HG02970 (cell line): ENCODE results near the gene CELF2.

ENCODE experiments used
- ATAC-seq: cut with Tn5 transposase; IDR thresholded peaks from one replicate; pipeline ENCODE4 v1.9.1; 2021; ENCODE audit warnings: mild to moderate bottlenecking, moderate library complexity, moderate number of reproducible peaks; ENCODE audit not compliant: unreplicated experiment, low FRiP score

Gene CELF2

GRCh38 chr10:11003679-11004078 is 14.0 kb upstream of the CELF2 start:
- no peak for ATAC-seq

- ATAC-seq = no peak
Observed at GRCh38 chr10:11004144-11005077, 13.3 kb upstream of the CELF2 start.

GRCh38 chr10:11005725-11006427 is 11.8 kb upstream of the CELF2 start:
- no peak for ATAC-seq

GRCh38 chr10:11006428-11006825 is 11.2 kb upstream of the CELF2 start:
- ATAC-seq = no peak

GRCh38 chr10:11007476-11008020 is 10.1 kb upstream of the CELF2 start:
- no peak for ATAC-seq

DNA sequence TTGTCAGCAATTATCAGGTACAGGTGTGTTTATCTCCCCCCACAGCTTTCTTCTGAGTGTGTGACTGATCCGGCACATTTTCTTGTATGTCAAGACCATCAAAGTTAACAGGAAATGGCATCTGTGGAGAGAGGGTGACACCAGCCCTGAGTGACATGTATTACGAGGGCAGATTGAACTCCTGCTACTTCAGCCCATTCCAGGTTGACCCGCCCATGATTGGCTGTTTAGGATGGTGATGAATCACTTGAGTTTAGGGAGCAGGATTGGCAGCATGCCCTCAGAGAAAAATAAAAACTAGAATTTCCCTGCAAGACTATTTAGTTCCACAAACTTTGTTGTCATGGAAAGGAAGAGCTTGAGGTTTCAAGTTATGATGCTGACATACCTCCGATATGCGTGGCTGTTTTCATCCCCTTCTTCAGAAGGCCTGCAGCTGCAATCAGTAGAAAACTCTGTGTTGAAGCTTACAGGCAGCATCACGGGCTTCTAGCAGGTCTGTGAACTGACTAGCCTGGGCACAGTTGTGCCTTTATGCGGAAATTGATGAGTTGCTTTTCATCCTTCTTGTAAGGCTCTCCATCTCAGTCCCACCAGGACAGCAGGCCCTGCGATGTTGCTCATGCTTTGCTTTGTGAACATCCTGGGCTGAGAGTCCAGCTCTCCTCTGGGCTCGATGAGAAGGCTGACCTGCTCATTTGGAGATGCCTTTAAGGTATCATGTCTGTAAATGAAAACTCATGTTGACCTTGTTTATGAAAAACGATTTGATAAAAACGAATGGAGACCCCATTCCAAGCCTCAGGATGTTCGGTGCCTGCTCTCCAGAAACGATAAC is 8.0 kb upstream of the CELF2 start:
- ATAC-seq = no peak

DNA sequence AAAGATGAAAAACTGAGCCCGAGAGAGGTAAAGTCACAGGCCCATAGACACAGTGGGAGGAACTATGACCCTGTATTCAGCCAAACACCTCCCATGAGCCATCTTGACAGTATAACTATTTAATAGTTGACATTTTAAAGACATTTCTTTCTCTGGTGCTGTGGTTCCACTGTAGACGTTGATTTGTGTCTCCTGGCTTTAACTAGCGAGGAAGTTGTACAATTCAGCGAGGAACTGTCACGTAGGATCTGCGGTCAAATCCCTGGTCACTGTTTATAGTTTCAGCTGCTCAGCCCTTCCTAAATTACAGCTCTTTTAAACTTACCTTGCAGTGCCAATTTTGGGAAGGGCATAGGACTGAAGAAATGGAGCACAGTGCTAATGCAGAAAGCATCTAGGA is 7.1 kb upstream of the CELF2 start:
- no peak for ATAC-seq

DNA sequence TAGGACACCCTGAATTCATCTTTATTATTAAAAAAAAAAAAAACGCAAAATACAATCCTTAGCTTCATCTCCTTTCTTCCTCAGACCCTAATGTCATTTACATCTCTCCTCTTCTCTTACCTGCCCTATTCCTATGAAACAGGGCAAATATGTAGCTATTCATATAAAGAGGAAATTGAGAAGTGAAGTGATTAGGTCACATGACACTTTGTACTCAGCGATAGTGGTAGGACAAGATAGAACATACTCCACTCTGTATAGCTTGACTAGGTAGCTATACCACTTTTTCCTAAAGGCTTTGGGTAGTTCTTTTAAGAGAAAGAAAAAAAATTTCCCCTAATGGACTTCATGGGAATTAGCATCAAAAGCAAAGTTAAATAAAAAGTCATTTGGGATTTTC is 6.2 kb upstream of the CELF2 start:
- ATAC-seq = no peak

- ATAC-seq = no peak
Observed at GRCh38 chr10:11011984-11012383, 5.7 kb upstream of the CELF2 start.

DNA sequence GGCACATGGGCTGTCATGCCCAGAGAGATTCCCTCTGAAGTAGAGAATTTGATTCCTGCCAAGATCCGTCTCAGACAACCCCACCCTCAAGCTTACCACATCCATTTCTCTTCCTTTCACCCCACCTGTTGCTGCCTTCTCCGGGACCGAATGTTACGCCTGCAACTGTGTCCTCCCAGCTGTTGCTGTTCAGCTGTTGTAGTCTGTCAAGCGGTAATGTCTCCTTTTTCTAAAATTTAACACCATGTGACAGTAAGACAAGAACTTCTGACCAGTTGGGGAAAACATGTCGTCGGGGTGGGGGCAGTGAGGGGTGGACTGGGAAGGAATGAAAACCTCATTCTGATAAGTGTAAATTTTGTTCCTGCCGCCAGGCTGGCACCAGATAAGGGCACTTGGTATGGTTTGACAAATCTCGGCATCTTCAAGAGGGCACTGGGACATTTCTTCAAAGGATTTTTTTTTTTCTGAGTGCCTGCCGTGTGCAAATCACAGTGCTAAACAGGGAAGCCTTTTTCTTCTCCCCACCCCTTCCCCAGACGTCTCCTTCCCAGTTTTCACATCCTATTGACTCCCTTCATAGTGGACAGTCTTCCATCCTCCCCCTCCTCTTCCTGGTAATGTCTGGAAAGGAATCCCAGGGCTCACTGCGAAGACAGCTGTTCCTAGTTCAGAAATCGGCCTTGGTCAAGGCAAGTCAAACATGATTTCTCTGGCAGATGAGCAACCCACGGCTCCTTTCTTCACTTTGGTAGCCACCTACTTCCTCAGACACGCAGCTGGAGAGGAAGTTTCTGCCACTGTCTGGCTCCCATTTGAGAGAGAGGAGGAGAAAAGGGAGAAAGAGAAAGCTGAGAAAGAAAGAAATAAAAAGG is 5.0 kb upstream of the CELF2 start:
- ATAC-seq = no peak

DNA sequence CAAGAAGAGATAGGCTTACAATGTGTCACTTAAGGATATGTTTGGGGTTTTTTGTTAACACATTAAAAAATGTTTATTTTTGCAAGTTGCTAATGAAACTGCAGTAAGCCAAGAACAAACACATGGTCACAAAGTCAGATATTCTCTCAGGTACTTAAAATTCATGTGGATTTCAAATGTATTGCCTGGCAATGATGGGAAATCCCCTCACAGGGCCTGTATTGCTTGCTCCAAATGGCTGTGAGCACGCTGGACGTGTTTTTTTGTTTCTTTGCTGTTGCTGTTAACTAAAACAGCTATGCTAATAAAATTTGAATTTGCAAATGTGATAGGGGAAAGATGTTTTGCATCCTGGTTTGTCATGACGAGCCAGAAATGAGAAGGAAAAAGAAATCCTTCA is 3.8 kb upstream of the CELF2 start:
- no peak for ATAC-seq

DNA sequence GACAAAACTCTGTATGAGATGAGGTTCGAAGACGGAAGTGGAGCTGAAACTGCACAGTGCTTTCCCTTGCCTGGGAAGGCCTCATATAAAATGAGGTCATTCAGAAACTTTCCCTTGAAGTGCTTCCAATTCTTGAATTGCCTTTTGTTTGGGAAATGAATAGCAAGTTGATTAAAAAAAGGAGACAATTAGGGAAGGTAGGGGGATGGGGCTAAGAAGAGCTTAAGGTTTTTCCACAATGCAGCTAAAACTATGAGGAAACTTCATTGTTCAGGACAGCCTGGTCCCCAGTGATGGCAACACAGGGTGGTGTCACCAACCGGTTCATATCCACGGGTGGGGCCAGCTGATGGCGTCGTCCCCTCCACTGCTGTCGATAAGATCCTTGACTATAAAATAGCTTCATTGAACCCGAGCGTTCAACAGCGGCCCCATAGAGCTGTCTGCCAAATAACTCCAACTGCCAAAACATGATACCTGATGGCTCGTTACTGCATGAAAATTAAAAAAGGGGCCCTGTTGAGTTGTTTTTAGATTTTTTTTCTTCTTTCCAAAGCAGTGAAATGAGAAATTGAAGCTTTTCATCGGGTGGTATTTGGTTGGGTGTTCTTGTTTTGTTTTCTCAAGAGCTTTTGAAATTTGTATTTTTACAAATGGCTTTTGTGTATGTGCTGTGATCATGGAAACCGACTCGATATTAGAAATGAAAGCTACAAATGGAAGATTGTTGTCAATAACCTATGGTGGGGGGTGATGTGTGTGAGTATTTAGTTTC is 2.8 kb upstream of the CELF2 start:
- ATAC-seq = no peak

GRCh38 chr10:11015446-11015934 is 2.2 kb upstream of the CELF2 start:
- ATAC-seq = no peak

- peak; percentile 40 for ATAC-seq
Observed at GRCh38 chr10:11017000-11017569, 587 bp upstream of the CELF2 start.

DNA sequence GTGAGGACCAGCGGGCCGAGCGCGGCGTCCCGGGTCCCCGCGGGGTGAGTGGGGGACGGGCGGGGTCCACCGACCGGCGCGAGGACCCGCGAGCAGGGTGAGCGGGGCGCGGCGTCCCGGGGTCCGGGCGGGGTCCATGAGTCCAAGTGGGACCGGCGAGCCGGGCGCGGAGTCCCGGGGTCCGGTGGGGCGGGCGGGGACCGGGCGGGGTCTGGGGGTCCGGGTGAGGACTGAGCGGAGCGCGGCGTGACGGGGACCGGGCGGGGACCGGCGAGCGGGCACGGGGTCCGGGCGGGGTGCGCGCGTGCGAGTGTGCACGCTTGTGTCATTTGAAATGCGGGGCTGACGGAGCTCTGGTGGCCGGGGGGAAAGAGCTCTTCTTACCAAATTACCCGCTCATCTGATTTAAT is 765 bp downstream of the CELF2 start:
- no peak for ATAC-seq

DNA sequence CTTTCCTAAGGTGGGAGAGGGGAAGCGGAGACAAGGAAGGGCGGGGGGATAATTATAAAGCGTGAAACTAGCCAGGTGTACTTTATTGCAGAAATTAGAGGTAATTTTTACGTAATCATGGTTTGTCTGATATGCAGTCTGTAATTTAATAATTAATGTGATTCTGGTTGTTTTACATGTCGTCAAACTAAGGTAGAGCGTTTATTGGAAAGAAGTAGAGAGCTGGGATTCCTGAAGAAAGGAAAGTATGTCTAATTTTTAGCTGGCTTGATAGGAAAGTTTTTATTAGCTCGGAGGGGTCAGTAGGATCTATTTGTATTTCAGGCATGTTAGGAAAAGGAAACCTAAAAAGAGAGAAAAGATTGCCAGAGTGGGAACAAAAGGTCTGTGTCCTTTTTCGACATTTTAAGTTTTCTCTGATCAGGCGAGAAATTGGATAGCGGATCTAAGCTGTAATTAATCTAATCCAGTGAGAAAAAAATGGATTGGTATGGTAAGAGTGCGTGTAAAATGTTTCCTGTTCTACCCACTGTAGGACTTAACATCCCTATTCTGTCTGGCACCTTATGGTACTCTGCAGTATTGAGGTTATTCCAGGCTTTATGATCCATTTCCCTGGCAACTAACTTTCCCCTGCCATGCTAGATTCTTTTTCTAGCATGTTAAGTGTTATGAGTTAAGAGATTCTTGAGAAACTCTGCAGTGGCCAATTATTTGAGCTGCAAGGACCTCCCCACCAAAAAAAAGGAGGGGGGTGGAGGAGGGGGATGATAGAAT is 1.4 kb downstream of the CELF2 start:
- ATAC-seq = no peak

GRCh38 chr10:11019724-11020547 is 2.3 kb downstream of the CELF2 start:
- ATAC-seq = no peak
